ENCODE measurements around the gene LDLRAD4.

The LDLRAD4 gene

DNA sequence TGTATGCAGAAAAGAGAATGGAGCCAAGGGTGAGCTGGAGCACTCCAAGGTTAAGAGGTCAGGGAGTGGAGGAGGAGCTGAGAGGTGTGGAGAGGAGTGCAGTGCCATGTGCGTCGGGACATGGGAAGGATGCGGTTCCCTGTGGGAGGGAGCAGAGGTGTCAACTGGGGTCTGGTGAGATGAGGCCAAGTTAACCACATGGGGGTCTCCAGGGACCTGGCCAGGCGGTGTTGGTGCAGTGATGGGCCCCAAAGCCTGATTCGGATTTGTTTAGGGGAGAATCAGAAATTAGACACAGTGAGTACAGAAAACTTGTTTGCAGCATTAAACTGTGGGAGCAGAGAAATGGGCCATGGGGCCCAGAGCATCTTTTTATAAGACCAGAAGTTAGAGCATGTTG lies 210.5 kb downstream of the LDLRAD4 start:
- no peak for DNase-seq (ENCODE audit: low read depth, low spot score)
- H3K9ac ChIP-seq (ENCODE audit: insufficient read length) = no peak overlapping the region
- no peak overlapping the region for H3K27ac ChIP-seq
- no peak for TF ChIP-seq POLR2AphosphoS5 (IDR thresholded peaks at IDR 0.05; ENCODE audit: borderline replicate concordance, low read depth, low read length)
- no peak for TF ChIP-seq FOXP2 (optimal IDR thresholded peaks at IDR 0.05; ENCODE audit: control extremely low read depth, extremely low read length, insufficient read depth)
- no peak for TF ChIP-seq EZH2 (IDR thresholded peaks at IDR 0.05)
- H3K4me3 ChIP-seq = no peak overlapping the region
- no peaks in the 10 kb centered on the region for H3K36me3 ChIP-seq (ENCODE audit: insufficient read depth, low read length)
- no peaks in the 10 kb centered on the region for H3K9me3 ChIP-seq (ENCODE audit: low read depth, low read length)

DNA sequence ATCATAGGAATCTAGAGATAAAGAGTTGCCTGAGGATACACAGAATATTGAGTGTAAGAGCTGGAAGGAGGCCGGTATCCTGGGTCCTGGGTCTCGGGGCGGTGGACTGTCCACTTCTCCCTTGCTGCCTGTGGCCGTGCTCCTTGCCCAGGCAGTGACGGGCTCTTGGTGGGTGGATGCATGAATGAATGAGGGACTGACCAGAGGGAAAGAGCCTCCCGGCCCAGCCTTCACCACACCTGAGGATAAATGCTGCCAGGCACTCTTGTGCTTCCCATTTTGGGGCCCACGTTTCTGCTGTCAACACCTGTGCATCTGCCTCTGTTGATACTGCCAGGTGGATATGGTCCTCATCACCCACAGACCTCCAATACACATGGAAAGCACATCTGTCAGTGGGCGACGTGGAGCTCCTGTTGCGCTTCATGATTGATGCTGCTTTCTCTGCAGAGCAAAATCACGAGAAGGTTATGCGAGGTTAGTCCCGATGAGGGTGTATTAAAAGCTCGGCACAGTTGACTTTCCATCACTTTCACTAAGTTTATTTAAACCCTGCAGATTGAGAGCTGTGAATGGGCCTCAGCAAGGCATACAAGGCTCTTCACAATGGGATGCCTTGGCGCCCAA lies 211.4 kb downstream of the LDLRAD4 start:
- H3K27ac ChIP-seq = no peak overlapping the region
- TF ChIP-seq POLR2AphosphoS5 (IDR thresholded peaks at IDR 0.05; ENCODE audit: borderline replicate concordance, low read depth, low read length) (no peak), FOXP2 (optimal IDR thresholded peaks at IDR 0.05; ENCODE audit: control extremely low read depth, extremely low read length, insufficient read depth) (no peak), EZH2 (IDR thresholded peaks at IDR 0.05) (no peak)
- H3K4me3 ChIP-seq = no peak overlapping the region
- H3K9ac ChIP-seq (ENCODE audit: insufficient read length) = no peak overlapping the region
- no peaks in the 10 kb centered on the region for H3K36me3 ChIP-seq (ENCODE audit: insufficient read depth, low read length)
- no peak for DNase-seq (ENCODE audit: low read depth, low spot score)
- H3K9me3 ChIP-seq (ENCODE audit: low read depth, low read length) = no peaks in the 10 kb centered on the region

DNA sequence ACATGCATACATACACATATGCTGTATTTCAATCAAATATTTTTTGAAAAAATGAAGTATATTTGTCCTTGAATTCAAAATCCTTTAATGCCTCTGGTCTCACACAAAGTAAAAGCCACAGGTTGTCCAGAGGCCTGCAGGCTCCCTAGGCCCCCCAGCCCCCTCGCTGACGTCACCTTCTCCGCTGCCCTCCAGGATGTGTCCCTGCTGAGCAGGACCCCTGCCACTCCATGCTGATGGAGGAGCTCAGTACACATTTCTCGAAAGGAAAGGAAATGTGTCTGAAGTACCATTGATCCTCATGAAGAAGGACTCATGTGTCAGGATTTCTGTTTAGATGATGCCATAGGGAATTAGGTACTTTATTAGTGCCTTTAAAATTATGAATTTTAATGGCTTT lies 212.1 kb downstream of the LDLRAD4 start:
- no peak overlapping the region for H3K27ac ChIP-seq
- DNase-seq (ENCODE audit: low read depth, low spot score) = no peak
- no peaks in the 10 kb centered on the region for H3K36me3 ChIP-seq (ENCODE audit: insufficient read depth, low read length)
- no peak overlapping the region for H3K4me3 ChIP-seq
- no peaks in the 10 kb centered on the region for H3K9me3 ChIP-seq (ENCODE audit: low read depth, low read length)
- TF ChIP-seq EZH2 (IDR thresholded peaks at IDR 0.05) (no peak), FOXP2 (optimal IDR thresholded peaks at IDR 0.05; ENCODE audit: control extremely low read depth, extremely low read length, insufficient read depth) (no peak), POLR2AphosphoS5 (IDR thresholded peaks at IDR 0.05; ENCODE audit: borderline replicate concordance, low read depth, low read length) (no peak)
- no peak overlapping the region for H3K9ac ChIP-seq (ENCODE audit: insufficient read length)

DNA sequence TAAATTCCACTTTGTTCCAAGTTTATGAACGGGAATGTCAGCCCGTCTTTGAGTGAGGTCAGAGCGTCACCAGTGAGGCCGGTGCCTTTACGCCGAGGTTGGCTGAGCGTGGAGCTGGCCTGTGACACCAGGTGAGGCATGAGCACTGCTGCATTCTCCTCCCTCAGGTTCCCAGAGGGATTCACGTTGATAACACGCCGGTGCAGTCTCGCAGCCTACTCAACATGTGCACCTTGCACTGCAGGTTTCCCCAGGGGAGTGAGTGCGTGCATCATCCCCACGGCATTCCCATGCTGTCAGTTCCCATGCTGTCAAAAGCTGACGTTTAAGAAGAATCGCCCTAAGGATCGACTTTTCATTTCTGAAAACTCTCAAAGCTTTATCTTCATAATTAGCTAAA lies 213.3 kb downstream of the LDLRAD4 start:
- Histone ChIP-seq H3K9me3 (ENCODE audit: low read depth, low read length) (no peaks in the 10 kb centered on the region), H3K4me3 (no peak overlapping the region)

DNA sequence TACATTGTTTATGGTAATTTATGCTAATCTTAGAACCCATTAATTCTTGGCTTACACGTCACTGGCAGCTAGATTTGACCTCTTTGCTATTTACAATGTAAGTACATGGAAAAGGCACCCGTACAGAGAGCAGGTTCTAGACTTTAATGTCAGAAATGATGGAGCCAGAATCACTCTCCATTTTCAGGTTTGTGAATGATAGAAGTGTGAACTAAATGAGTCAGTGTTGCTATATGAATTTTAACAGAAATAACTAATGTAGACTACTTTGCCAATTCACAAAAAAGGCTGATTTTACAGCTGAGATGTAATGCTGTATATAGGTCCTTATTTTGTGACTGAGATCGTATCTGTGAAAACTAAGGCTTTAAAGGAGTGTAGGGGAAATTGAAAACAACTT lies 214.6 kb downstream of the LDLRAD4 start:
- H3K4me3 ChIP-seq = no peak overlapping the region
- no peak for DNase-seq (ENCODE audit: low read depth, low spot score)
- H3K36me3 ChIP-seq (ENCODE audit: insufficient read depth, low read length) = no peaks in the 10 kb centered on the region
- TF ChIP-seq FOXP2 (optimal IDR thresholded peaks at IDR 0.05; ENCODE audit: control extremely low read depth, extremely low read length, insufficient read depth) = no peak
- no peak overlapping the region for H3K9ac ChIP-seq (ENCODE audit: insufficient read length)
- H3K27ac ChIP-seq = no peak overlapping the region
- H3K9me3 ChIP-seq (ENCODE audit: low read depth, low read length) = no peaks in the 10 kb centered on the region

More for the DNA sequence above, 213.3 kb downstream of the LDLRAD4 start:
- H3K36me3 ChIP-seq (ENCODE audit: insufficient read depth, low read length) = no peaks in the 10 kb centered on the region
- no peak overlapping the region for H3K9ac ChIP-seq (ENCODE audit: insufficient read length)
- no peak overlapping the region for H3K27ac ChIP-seq
- TF ChIP-seq FOXP2 (optimal IDR thresholded peaks at IDR 0.05; ENCODE audit: control extremely low read depth, extremely low read length, insufficient read depth) = no peak
- no peak for TF ChIP-seq POLR2AphosphoS5 (IDR thresholded peaks at IDR 0.05; ENCODE audit: borderline replicate concordance, low read depth, low read length)
- TF ChIP-seq EZH2 (IDR thresholded peaks at IDR 0.05) = no peak
- DNase-seq (ENCODE audit: low read depth, low spot score) = no peak

DNA sequence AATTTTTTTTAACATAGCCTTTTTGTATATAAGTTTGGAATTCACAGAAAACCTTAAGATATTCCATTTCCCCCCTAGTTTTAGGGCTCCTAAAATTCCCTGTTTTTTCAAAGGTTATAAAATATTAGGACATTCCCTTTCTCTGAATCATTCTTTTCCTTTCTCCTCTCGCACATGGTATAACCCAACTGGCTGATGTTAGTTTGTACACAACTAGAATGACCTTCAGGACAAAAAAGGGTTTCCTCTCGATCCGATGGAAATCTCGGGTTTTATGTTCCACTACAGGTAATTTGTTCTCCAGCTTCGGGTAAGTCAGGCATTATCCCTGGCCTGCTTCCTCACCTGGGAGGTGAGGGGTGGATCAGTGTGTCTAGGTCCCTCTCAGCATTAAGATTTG lies 215.1 kb downstream of the LDLRAD4 start:
- Histone ChIP-seq H3K27ac (no peak overlapping the region), H3K4me3 (no peak overlapping the region), H3K9me3 (ENCODE audit: low read depth, low read length) (no peaks in the 10 kb centered on the region), H3K36me3 (ENCODE audit: insufficient read depth, low read length) (no peaks in the 10 kb centered on the region), H3K9ac (ENCODE audit: insufficient read length) (no peak overlapping the region)
- TF ChIP-seq FOXP2 (optimal IDR thresholded peaks at IDR 0.05; ENCODE audit: control extremely low read depth, extremely low read length, insufficient read depth) (no peak), EZH2 (IDR thresholded peaks at IDR 0.05) (no peak), POLR2AphosphoS5 (IDR thresholded peaks at IDR 0.05; ENCODE audit: borderline replicate concordance, low read depth, low read length) (no peak)
- no peak for DNase-seq (ENCODE audit: low read depth, low spot score)

DNA sequence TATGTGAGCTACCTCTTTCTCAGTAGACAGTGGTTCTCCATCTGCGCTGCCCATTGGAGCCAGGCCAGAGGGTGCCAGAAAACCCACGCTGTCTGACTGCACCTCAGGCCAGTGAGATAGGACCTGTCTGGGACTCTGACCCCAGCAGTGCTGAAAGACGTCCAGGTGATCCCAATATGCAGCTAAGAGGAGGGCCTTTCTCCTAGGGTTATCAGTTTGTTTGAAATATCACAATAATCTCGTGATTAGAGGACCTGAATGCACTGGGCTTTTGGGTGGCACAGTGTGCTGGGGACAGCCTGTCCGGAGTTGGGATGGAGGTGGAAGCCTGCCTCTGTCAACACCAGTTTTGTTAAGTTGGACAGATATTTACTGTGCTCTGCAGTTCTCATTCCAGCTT lies 216.3 kb downstream of the LDLRAD4 start:
- H3K27ac ChIP-seq = no peak overlapping the region
- no peaks in the 10 kb centered on the region for H3K36me3 ChIP-seq (ENCODE audit: insufficient read depth, low read length)
- TF ChIP-seq FOXP2 (optimal IDR thresholded peaks at IDR 0.05; ENCODE audit: control extremely low read depth, extremely low read length, insufficient read depth) (no peak), POLR2AphosphoS5 (IDR thresholded peaks at IDR 0.05; ENCODE audit: borderline replicate concordance, low read depth, low read length) (no peak), EZH2 (IDR thresholded peaks at IDR 0.05) (no peak)
- no peak overlapping the region for H3K9ac ChIP-seq (ENCODE audit: insufficient read length)
- H3K4me3 ChIP-seq = no peak overlapping the region
- DNase-seq (ENCODE audit: low read depth, low spot score) = no peak
- H3K9me3 ChIP-seq (ENCODE audit: low read depth, low read length) = no peaks in the 10 kb centered on the region

DNA sequence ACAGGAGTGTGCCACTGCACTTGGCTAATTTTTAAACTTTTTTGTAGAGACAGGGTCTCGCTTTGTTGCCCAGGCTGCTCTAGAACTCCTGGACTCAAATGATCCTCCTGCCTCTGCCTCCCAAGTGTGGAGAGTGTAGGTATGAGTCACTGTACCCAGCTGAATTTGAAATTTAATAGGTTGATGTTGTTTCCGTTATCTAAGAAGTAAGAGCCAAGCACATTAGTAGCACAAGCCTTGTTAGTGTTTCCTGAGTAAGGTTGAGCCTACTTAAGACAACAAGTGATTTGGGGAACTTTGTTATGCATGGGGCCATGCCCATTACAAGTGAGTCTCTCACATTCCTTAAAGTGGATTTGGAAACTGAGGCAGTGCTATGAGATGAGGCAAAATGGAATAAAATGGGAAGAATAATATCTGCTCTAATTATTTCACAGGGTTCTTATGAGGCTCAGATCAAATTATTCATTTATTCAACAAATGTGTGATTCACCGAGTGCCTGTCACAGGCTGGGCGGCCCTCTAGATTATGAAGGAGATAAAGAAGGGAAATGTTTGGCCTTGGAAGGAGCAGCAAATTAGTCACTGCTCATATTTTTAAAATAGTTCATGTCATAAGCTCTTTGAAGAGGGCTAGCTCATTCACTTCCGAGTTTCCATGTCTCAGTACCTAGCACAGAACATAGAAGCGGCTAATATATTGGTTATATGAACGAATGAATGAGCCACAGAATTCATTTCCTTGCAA lies 217.2 kb downstream of the LDLRAD4 start:
- no peak for DNase-seq (ENCODE audit: low read depth, low spot score)
- Histone ChIP-seq H3K36me3 (ENCODE audit: insufficient read depth, low read length) (no peaks in the 10 kb centered on the region), H3K9me3 (ENCODE audit: low read depth, low read length) (no peaks in the 10 kb centered on the region), H3K9ac (ENCODE audit: insufficient read length) (no peak overlapping the region), H3K4me3 (no peak overlapping the region), H3K27ac (no peak overlapping the region)
- TF ChIP-seq EZH2 (IDR thresholded peaks at IDR 0.05) = no peak
- TF ChIP-seq FOXP2 (optimal IDR thresholded peaks at IDR 0.05; ENCODE audit: control extremely low read depth, extremely low read length, insufficient read depth) = no peak
- TF ChIP-seq POLR2AphosphoS5 (IDR thresholded peaks at IDR 0.05; ENCODE audit: borderline replicate concordance, low read depth, low read length) = no peak

Measured in SK-N-MC (cell line).